OCI-M1 (cell line): ENCODE data around the gene RPS6KB1.
A peak's percentile ranks its signal among the peaks of the same experiment; 100 is the strongest.
"Not testable (repeated sequence)": the region's sequence is repeated elsewhere in the genome, so short reads cannot be mapped to it uniquely, and the experiment has no call there.

Experiments used
- DNase-seq: peaks from one replicate; lab custom pipeline; 2025; lab: John Stamatoyannopoulos, UW

RPS6KB1 gene

GRCh38 chr17:59946433-59946832 is 53.5 kb downstream of the RPS6KB1 start:
- not testable (repeated sequence) for DNase-seq

- not testable (repeated sequence) for DNase-seq
Observed at GRCh38 chr17:59947310-59947709, 54.4 kb downstream of the RPS6KB1 start.

GRCh38 chr17:59950049-59950448 is 57.1 kb downstream of the RPS6KB1 start:
- DNase-seq, result no peak

- no peak for DNase-seq
Observed at GRCh38 chr17:59954856-59955255, 61.9 kb downstream of the RPS6KB1 start.

- DNase-seq, result not testable (repeated sequence)
Observed at GRCh38 chr17:59959574-59959973, 66.7 kb downstream of the RPS6KB1 start.

GRCh38 chr17:59962739-59963318 is 69.9 kb downstream of the RPS6KB1 start:
- DNase-seq, result no peak

- DNase-seq, result peak; percentile 90
Observed at GRCh38 chr17:59963738-59964481, 71.0 kb downstream of the RPS6KB1 start.

- DNase-seq, result peak; percentile 93
Observed at GRCh38 chr17:59964482-59965328, 71.8 kb downstream of the RPS6KB1 start, which contains the start of gene RNFT1. TSS of gene RNFT1 (minus strand) at chr17:59964740. CDS start at chr17:59964663, 77 bp downstream.

GRCh38 chr17:59971771-59972170 is 78.8 kb downstream of the RPS6KB1 start:
- not testable (repeated sequence) for DNase-seq

- no peak for DNase-seq
Observed at GRCh38 chr17:59972778-59973177, 79.9 kb downstream of the RPS6KB1 start.

GRCh38 chr17:59973483-59973882 is 80.6 kb downstream of the RPS6KB1 start:
- DNase-seq, result not testable (repeated sequence)

- not testable (repeated sequence) for DNase-seq
Observed at GRCh38 chr17:59975166-59975565, 82.2 kb downstream of the RPS6KB1 start.

- DNase-seq, result not testable (repeated sequence)
Observed at GRCh38 chr17:59996608-59997007, 103.7 kb downstream of the RPS6KB1 start.
